ENCODE measurements around the gene FHAD1. TPM values are rescaled to one million over a fixed set of nuclear protein-coding genes. Genes with fewer than 3 reads are reported as not detected.

FHAD1 gene
- total and polyA plus RNA-seq, 9 of the 15 experiments (the other 6 are each of a cell fraction or from before 2014, with no cell fraction given) = 0.32 to 2.1 (median 1.5) TPM; not detected in 1

GRCh38 chr1:15440357-15440756 lies 193.3 kb downstream of the FHAD1 start:
- DNase-seq (ENCODE audit: extremely low read depth in 1 of 4, low spot score in 3 of 4) (no peak), FAIRE-seq (no peak), ATAC-seq (no peak; the same call in 2 of the 3 replicates)
- POLR2A ChIA-PET = no interaction called here
- Histone ChIP-seq H3K9me1 (ENCODE audit: control insufficient read depth, insufficient read depth, low read length) (no peaks in the 10 kb centered on the region), H3K9ac (ENCODE audit: insufficient read depth in 1 of 2, low read depth in 2 of 2, low read length in 2 of 2) (0 out of 4 replicates have a peak overlapping the region, but pooled peaks of 1 of the 2 experiments have one; percentile 28), H3K36me3 (ENCODE audit: control insufficient read depth, insufficient read depth, low read length) (no peaks in the 10 kb centered on the region), H3K27me3 (ENCODE audit: control insufficient read depth in 2 of 2, insufficient read depth in 2 of 2, low read length in 2 of 2) (no peaks in the 10 kb centered on the region), H3K79me2 (ENCODE audit: control insufficient read depth, insufficient read depth, low read length) (no peaks in the 10 kb centered on the region), H3K4me3 (no peak overlapping the region), H3K4me2 (ENCODE audit: insufficient read depth, low read length) (no peak overlapping the region), H4K20me1 (replicated peaks; ENCODE audit: control insufficient read depth, insufficient read depth, low read length) (no peaks in the 10 kb centered on the region), H2AFZ (ENCODE audit: low read depth, low read length) (no peak overlapping the region), H3K27ac (ENCODE audit: extremely low read depth, low read depth, low read length) (no peak overlapping the region), H3K4me1 (replicated peaks in 1 of 2; ENCODE audit: control insufficient read depth in 2 of 2, insufficient read depth in 2 of 2, low read length in 2 of 2) (peaks cover 7 to 16% of the 10 kb centered on the region in 2 experiments; a peak in 4 of 5 replicates), H3K9me3 (replicated peaks; ENCODE audit: control insufficient read depth, insufficient read depth, low read depth, low read length) (no peaks in the 10 kb centered on the region)
- WGBS (ENCODE audit: insufficient coverage, low coverage, missing lambda C conversion rate) = 23% methylated on average over 13 of the region's 13 CpGs
- in situ Hi-C loops (cut with MboI) = no loop called here
- BruUV-seq (replicated peaks) = no TSS peak
- CTCF ChIA-PET (ENCODE audit: low intra/inter-chr PET ratio) = no interaction called here
- TF ChIP-seq E2F6 (IDR thresholded peaks at IDR 0.05; ENCODE audit: borderline replicate concordance in 1 of 2, extremely low read depth in 1 of 2, insufficient read depth in 1 of 2, insufficient read length in 1 of 2, low read depth in 1 of 2, low read length in 1 of 2, poor library complexity in 1 of 2, severe bottlenecking in 1 of 2) = peak; percentile 24 to 79
- TF ChIP-seq CTCF (IDR thresholded peaks at IDR 0.05 in 2 of 3, conservative IDR thresholded peaks at IDR 0.05 in 1 of 3; ENCODE audit: insufficient read depth in 2 of 3, low read depth in 1 of 3, low read length in 3 of 3) = 0 out of 6 replicates have a peak, but pooled peaks of 1 of the 3 experiments have one; percentile 6
- TF ChIP-seq ARID1B (IDR thresholded peaks at IDR 0.05) = no peak
- peak; percentile 51 for TF ChIP-seq CBFA2T3 (IDR thresholded peaks at IDR 0.05)
- peak; percentile 70 for TF ChIP-seq EGR1 (conservative IDR thresholded peaks at IDR 0.05)
- intact Hi-C loops (cut with micrococcal nuclease) = no loop called here

Data from K562 (cell line).